ENCODE results near the gene PCDH1.

Gene PCDH1

DNA sequence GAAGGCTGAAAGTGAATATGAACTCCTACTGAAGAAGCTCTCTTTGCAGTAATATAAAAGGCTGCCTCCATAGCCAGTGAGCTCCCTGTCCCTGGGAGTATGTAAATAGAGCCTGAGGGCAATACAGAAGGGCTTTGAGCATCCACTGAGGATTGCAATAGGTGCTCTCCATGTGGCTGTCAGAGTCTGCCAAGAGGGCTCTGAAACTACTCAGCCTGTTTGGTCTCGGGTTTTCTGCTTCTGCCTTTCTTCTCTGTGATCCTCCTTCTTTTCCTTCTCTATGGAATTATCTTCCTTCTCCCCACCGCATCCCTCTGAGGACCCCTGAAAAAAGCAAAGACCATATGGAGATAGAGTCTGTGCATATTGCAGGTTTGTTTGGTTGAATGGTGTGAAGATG is 69.4 kb downstream of the PCDH1 start:
- no peak for DNase-seq (ENCODE audit: low read depth)

DNA sequence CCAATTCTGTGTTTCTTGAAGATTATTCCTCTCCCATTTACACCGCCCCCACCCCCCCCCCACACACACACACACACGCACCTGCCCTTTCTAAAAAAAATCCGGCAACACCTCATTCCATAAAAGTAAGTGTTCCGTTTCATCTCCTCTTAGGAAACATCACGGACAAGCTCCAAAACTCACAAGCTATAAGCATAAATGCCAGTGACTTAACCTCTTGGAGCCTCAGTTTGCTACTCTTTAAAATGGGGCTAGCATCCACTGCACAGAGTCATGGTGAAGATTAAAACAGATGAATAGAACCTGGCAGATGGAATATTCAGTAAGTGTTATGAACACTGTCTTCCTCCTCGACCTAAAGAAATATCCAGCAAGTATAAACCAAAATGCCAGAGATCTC is 70.5 kb downstream of the PCDH1 start:
- DNase-seq (ENCODE audit: low read depth), result no peak

DNA sequence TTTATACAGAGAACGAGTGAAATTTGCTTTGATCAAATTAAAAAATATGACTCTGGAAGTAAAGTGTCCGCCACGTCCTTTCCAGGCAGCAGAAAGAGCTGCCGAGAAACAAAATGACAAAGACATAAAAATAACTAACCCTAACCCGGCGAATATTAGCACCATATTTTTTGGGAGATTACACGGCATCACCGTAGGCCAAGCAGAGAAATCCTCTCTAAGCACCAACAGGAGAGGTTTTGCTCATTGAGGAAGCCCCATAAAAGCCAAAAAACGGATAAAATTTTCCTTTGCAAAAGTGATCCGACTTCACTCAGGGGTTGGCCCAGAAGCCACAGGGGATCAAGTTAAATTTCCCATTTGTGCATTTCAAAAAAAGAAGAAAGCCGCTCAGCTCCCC is 70.9 kb downstream of the PCDH1 start:
- no peak for DNase-seq (ENCODE audit: low read depth)

DNA sequence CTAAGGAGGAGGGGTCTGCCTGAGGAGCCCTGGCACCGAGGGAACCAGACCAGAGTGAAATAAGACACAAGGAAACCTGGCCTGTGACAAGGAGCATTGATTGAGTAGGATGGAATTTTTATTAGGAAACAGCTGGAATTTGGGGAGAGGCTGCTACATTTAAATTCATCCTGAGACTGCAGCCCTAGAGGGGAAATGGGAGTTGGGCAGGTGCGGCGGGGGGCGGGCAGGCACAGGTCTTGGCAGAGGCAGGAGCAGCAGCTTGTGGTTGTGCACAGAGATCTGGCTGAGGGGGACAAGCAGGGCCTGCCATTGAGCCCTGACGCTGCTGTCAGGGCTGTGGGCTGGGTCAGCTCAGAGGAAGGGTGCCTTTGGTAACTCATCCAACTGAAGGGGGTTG is 71.6 kb downstream of the PCDH1 start:
- DNase-seq (ENCODE audit: low read depth), result no peak

DNA sequence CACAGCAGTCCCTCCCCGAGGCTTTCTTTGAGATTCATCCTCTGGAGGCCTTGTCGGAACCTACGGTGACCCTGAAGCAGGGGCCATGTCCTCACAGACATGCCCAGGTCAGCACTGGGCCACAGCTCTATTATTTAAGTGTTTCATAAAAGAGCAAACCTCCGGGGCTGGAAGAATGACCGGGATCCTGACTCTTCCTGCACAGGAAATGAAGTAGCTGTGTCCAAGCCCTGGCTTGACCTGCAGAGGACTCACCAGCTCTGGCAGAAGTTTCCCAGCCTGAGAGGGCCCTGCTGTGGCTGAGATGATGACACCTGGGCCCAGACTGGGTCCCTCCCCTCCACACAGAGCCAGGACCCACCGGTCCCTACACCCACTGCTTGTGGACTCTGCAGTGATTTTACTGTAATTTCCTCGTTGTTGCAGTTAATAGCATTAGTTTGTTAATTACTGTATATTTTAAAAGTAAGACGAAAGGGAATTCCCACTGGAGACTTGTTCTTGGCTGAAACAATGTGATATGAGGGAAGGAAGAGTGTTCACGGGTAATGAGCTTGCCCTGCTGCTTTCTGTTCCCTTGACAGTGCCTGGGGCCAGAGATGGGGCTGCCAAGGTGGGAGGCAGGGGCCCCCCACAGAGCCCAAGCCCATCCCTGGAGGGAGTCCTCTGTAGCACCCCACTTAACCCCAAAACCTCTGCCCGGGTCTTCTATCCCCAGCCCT is 72.2 kb downstream of the PCDH1 start:
- no peak for DNase-seq (ENCODE audit: low read depth)

DNA sequence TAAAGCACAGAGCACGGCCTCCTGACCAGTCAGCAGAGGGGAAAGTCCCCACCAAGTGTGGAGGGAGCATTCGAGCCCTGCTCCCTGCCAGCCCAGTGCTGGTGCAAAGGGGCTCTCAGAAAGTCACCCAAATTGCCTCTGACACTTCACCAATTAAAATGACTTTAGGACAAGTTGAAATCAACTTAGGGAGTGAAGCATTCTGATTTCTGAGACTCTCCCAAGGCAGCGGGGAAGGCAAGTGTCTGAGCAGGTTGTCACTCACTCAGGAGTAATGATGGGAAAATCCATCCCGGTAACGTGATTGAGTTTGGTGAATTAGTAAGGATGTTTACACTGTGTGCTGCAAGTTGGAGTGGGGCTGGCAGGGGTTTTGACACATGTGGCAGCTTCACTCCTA is 73.7 kb downstream of the PCDH1 start:
- DNase-seq (ENCODE audit: low read depth), result no peak
